Stimulated activated naive CD8-positive, alpha-beta T cell treated with anti-CD3 and anti-CD28 coated beads, Interleukin-15, Interleukin-2, amounts not matched to agents 100 ng/mL and 50 ng/mL, for 24 hours (primary cell): ENCODE measurements around the gene NPNT.

Experiments
- H3K27ac Mint-ChIP-seq: one replicate; pipeline ENCODE4 v1.8.0; 2021; ENCODE audit warnings: mild to moderate bottlenecking, mixed read lengths
- H3K27me3 Mint-ChIP-seq: one replicate; pipeline ENCODE4 v1.8.0; 2021; ENCODE audit warnings: mixed read lengths
- H3K36me3 Mint-ChIP-seq: one replicate; pipeline ENCODE4 v1.8.0; 2021; ENCODE audit warnings: low read depth, mixed read lengths
- H3K4me1 Mint-ChIP-seq: one replicate; pipeline ENCODE4 v1.8.0; 2021; ENCODE audit warnings: low read depth, mixed read lengths
- H3K4me3 Mint-ChIP-seq: one replicate; pipeline ENCODE4 v1.8.0; 2021; ENCODE audit warnings: mild to moderate bottlenecking, mixed read lengths
- H3K9me3 Mint-ChIP-seq: one replicate; pipeline ENCODE4 v1.8.0; 2021; ENCODE audit warnings: mixed read lengths

Gene NPNT

DNA sequence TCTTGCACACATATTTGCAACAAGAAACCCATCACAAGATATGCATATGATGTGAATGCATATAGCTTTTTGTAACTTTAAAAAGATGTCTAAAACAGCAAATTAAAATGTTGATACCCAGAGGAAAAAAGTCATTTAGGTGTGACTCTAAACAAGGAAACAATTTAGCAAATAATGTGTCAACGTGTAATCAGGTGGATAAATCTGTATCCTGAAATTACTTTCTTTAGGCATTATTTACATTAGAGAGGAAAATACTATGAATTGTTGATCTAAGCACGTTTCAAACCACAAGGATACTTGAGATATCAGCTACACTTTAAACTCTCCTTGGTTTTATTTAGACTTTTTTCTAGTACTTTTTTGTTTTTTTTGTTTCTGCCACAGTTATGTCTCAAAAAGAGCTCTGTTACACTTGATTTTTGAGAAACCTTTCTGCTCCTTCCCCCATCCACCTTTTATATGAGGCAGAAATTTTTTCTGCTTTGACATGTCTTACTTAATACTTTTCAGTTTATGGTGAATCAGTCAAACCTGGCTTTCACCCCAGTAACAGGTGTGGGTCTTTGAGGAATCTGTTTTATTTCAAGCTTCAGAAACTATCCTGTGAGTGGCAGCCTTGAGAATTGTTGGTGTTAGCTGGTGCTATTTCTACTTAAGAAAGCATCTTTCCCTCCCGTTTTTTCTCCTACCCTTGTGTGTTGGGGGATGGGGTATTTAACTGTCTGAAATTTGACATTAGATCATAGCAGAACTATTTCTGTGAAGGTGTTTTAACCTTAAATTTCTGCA lies 1.9 kb downstream of the NPNT start:
- Mint-ChIP-seq H3K4me1 (peaks cover 9% of the 10 kb centered on the region), H3K4me3 (no peak overlapping the region), H3K9me3 (no peaks in the 10 kb centered on the region), H3K27me3 (peaks cover 78% of the 10 kb centered on the region), H3K36me3 (no peaks in the 10 kb centered on the region), H3K27ac (no peak overlapping the region)

DNA sequence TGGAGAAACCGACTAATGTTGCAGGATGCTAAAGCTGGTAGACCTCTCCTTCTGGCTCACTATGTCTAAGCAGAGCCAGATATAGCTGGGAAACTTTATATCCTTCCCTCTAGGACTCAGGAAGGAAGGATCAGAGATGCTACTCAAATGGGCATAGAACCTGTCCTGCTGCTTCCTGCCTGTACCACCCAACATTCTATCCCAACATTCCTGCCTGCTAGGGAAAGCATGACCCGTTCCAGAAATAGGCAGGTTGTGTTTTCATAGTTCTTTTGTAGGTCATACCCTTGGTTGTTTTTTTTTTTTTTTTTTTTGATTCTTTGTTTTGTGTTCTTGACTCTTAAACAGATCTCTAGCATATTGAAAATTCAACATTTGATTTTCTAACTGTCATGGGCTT lies 5.3 kb downstream of the NPNT start:
- no peaks in the 10 kb centered on the region for H3K9me3 Mint-ChIP-seq
- H3K27me3 Mint-ChIP-seq, result peaks cover 57% of the 10 kb centered on the region
- peaks cover 3% of the 10 kb centered on the region for H3K4me1 Mint-ChIP-seq
- no peak overlapping the region for H3K27ac Mint-ChIP-seq
- no peaks in the 10 kb centered on the region for H3K36me3 Mint-ChIP-seq
- H3K4me3 Mint-ChIP-seq, result no peak overlapping the region

DNA sequence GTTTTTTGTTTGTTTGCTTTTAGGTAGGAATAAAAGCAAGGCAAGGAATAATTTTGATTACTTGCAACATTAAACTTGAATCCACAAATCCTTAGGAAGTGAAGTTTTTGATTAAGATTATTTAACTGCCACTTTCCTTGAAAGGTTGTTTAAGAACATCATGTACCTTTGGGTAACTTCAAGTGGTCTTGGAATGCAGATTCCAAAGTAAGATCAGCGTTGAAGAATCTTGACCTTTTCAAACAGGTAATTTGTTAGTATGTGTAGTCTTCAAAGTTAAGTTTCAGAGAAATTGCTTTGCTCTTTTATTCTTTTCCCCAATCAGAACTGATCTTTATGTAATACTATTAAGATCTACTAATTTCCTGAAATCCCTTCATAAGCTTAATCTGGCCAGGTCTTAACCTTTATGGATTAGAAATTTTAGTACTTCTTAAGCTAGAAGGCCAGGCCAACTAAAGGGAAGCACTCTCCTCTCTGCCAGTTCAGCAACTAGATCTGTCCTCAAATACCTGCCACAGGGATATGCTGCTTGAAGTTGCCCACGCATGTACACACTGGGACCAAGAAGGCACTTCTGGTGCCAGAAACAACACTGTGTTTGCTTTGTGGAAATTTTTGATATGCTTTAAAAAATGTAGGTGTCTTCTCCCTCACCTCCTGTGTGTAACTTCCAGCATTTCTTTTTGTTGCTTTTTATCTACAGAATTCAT lies 7.4 kb downstream of the NPNT start:
- H3K27ac Mint-ChIP-seq, result no peak overlapping the region
- no peaks in the 10 kb centered on the region for H3K9me3 Mint-ChIP-seq
- no peaks in the 10 kb centered on the region for H3K4me1 Mint-ChIP-seq
- peaks cover 40% of the 10 kb centered on the region for H3K27me3 Mint-ChIP-seq
- H3K36me3 Mint-ChIP-seq, result no peaks in the 10 kb centered on the region
- no peak overlapping the region for H3K4me3 Mint-ChIP-seq

DNA sequence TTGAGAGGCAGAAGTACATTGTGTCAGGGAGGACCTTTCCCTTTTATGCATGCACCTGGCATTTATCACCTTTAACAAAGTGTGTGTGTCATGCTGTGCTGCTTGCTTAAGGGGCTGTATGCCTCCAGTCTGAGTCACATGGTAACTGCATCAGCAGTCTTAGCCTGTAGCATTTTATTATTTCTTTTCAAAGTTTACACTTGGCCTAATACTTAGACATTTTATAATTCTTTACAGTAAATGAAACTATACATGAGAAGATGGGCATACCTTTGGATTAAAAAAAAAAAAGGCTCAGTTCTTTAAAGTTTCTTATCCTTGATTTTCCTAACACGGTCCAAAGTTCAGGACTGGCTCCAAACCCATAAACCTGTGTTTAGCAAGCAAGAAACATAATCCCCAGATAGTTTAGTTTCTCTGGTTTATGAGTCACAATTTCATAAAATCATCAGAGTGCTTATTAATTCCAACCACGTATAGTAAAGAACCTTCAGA lies 14.6 kb downstream of the NPNT start:
- peaks cover 5% of the 10 kb centered on the region for H3K27me3 Mint-ChIP-seq
- no peaks in the 10 kb centered on the region for H3K36me3 Mint-ChIP-seq
- no peaks in the 10 kb centered on the region for H3K4me1 Mint-ChIP-seq
- no peak overlapping the region for H3K4me3 Mint-ChIP-seq
- H3K9me3 Mint-ChIP-seq, result no peaks in the 10 kb centered on the region
- H3K27ac Mint-ChIP-seq, result no peak overlapping the region

DNA sequence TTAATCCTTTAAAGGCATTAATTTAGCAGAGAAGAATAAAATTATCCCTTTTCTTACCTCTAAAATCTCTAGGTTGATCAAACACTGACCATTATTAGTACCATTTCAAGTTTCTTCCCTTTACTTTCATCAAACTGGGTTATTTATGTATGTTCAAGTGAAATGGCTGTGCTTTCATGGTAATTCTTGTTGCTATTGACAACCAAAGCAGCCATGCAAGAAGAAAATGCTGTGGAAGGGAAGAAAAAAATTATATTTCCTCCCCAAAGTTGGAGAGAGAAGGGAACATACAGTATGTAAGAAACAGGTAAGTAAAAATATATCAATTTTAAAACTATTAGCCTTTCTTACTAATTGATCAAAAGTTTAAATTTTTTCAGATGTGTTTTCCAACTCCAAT lies 16.2 kb downstream of the NPNT start:
- no peaks in the 10 kb centered on the region for H3K36me3 Mint-ChIP-seq
- no peaks in the 10 kb centered on the region for H3K27me3 Mint-ChIP-seq
- H3K27ac Mint-ChIP-seq, result no peak overlapping the region
- no peaks in the 10 kb centered on the region for H3K4me1 Mint-ChIP-seq
- H3K9me3 Mint-ChIP-seq, result no peaks in the 10 kb centered on the region
- H3K4me3 Mint-ChIP-seq, result no peak overlapping the region

DNA sequence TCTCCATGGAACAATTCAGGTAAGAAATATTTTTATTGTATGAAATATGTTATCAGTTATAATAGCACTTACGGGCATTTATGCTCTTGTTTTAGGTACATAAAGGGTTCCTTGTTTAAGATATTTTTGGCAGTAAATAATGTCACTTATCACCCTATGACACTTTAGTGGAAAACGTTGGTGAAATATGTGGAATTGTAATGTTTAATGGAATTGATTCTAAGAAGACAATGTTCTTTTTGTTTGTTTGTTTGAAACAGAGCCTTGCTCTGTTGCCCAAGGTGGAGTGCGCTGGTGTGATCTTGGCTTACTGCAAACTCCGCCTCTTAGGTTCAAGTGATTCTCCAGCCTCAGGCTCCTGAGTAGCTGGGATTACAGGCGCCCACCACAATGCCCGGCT lies 17.4 kb downstream of the NPNT start:
- Mint-ChIP-seq H3K9me3 (no peaks in the 10 kb centered on the region), H3K27ac (no peak overlapping the region), H3K36me3 (no peaks in the 10 kb centered on the region), H3K4me1 (no peaks in the 10 kb centered on the region), H3K27me3 (no peaks in the 10 kb centered on the region), H3K4me3 (no peak overlapping the region)

DNA sequence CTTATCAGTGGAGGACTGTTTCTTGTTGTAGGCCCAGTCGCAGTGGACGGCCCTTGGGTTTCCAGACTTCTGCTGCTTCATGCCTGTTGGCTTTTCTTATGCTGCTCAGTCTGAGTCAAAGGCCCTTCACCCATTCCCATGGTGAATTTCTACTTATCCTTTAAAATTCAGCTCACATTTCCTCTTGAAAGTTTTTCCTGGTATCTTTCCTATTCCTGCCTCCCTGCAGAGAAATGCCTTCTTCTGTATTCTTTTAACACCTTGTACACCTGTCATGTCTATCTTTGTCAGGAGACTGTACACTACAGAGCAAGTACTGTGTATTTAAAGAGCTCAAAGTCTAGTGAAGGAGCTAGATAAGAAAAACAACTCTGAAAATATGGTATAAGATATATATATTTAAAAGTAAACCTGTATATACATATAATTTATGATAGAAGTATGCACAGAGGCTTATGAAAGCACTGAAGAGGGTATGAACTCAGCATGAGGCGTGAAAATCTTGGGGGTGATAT lies 22.0 kb downstream of the NPNT start:
- no peaks in the 10 kb centered on the region for H3K9me3 Mint-ChIP-seq
- no peaks in the 10 kb centered on the region for H3K36me3 Mint-ChIP-seq
- no peaks in the 10 kb centered on the region for H3K27me3 Mint-ChIP-seq
- H3K4me1 Mint-ChIP-seq, result no peaks in the 10 kb centered on the region
- H3K4me3 Mint-ChIP-seq, result no peak overlapping the region
- H3K27ac Mint-ChIP-seq, result no peak overlapping the region

DNA sequence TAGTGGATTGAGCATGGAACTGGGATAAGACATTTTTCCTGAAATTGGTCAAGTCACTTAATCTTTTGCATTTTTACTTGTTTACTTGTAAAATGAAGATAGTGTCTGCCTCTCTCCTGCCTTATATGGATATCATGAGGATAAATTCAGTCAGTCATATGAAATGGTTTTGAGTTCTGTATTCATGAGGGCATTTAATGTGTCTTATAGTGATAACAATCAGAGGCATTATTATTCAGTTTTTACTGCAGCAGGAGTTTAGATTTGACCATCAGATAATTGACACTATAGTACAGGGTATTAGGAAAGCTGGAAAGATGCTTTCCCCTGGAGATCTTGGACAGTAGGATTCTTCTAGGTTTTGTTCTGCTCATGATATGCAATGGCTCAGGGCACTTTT lies 26.0 kb downstream of the NPNT start:
- Mint-ChIP-seq H3K4me3 (no peak overlapping the region), H3K36me3 (no peaks in the 10 kb centered on the region), H3K4me1 (no peaks in the 10 kb centered on the region), H3K27ac (no peak overlapping the region), H3K9me3 (no peaks in the 10 kb centered on the region), H3K27me3 (no peaks in the 10 kb centered on the region)

DNA sequence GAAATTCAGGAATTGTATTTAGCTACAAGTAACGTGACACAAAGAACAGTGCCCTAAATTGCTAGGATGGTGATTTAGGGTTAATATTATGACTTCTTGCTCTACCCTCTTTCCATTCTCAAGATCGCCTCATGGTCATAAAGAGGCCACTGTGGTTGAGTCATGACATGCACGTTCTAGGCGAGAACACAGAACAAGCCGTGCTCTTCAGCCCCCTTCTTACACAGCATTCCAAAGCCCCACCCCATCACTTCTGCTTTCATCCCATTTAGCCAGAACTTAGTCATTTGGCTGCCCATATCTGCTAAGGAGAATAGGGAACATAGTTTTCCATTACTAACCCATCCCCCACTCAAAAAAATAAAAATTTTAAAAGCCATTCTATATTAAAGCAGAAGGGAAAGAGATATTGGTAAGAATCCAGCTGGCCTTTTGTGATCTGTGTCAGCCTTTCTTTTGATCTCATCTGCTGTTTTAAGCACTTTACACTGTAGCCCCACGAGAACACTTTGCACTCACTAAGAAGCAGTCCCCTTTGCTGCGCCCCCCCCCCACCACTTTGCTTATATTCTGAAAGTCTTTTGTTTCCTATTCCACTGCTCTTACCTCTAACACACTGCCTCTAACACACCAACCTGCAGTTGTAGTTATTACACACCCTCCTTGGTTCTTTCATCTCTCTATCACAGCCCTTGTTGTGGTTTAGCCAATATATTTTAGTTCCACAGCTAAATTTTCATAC lies 28.4 kb downstream of the NPNT start:
- H3K4me1 Mint-ChIP-seq, result no peaks in the 10 kb centered on the region
- no peaks in the 10 kb centered on the region for H3K36me3 Mint-ChIP-seq
- H3K27me3 Mint-ChIP-seq, result no peaks in the 10 kb centered on the region
- H3K4me3 Mint-ChIP-seq, result no peak overlapping the region
- no peaks in the 10 kb centered on the region for H3K9me3 Mint-ChIP-seq
- H3K27ac Mint-ChIP-seq, result no peak overlapping the region

DNA sequence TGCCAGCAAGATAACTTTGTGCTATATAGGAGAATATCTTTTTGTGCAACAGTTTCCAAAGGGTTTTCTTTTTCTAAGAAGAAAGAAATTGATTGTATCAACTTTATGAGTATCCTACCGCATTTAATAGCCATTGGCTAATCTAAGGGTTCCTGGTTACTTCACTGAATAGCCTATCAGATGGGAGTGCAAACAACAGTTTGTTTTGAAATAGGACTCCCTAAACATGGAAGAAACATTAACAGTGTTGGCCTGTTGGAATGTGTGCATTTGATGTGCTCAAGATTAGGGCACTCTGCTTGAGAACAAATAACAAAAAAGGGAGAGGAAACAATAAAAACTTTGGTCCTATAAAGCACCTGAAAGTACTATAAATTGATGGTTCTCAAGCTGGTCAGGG lies 29.1 kb downstream of the NPNT start:
- Mint-ChIP-seq H3K4me3 (no peak overlapping the region), H3K36me3 (no peaks in the 10 kb centered on the region), H3K9me3 (no peaks in the 10 kb centered on the region), H3K4me1 (no peaks in the 10 kb centered on the region), H3K27me3 (no peaks in the 10 kb centered on the region), H3K27ac (no peak overlapping the region)

DNA sequence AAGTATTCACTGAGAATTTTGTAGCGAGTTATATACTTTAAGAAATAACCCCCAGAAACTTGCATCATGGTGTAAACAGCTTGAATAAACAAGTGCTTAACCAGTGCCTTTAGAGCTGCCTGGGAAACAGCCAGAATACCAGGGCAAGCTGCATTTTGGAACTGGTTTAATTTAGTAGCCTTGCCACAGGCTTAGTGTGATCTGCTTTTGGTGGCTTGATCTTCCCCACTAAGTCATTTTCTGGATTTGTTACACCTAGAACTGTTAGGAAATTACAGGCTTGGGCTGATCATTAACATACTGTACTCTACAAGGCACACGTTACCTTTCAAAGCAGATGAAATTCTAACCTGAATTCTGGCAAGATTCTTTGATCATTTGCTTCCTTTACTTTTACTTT lies 35.4 kb downstream of the NPNT start:
- peaks cover 3% of the 10 kb centered on the region for H3K27me3 Mint-ChIP-seq
- H3K4me3 Mint-ChIP-seq, result no peak overlapping the region
- H3K27ac Mint-ChIP-seq, result no peak overlapping the region
- no peaks in the 10 kb centered on the region for H3K4me1 Mint-ChIP-seq
- no peaks in the 10 kb centered on the region for H3K36me3 Mint-ChIP-seq
- H3K9me3 Mint-ChIP-seq, result no peaks in the 10 kb centered on the region

DNA sequence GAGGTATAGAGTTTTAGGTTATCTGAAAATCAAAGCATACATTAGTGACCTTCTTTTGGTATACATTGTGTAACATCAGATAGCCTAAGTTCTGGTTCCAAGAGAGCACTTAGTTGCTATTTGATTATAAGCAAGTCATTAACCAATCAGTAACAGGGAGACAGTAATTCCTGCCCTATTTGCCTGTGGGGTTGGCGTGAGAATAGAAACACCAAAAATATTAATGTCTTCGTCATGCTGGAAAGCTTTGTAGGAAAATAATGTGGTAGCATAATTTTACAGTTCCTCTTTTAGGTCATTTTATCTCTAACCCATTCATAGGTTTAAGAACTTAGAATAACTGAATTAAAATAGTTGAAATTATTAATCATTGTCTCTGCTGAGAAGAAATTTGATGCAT lies 37.8 kb downstream of the NPNT start:
- H3K27me3 Mint-ChIP-seq, result peaks cover 3% of the 10 kb centered on the region
- no peaks in the 10 kb centered on the region for H3K36me3 Mint-ChIP-seq
- H3K4me1 Mint-ChIP-seq, result no peaks in the 10 kb centered on the region
- no peaks in the 10 kb centered on the region for H3K9me3 Mint-ChIP-seq
- no peak overlapping the region for H3K4me3 Mint-ChIP-seq
- no peak overlapping the region for H3K27ac Mint-ChIP-seq

DNA sequence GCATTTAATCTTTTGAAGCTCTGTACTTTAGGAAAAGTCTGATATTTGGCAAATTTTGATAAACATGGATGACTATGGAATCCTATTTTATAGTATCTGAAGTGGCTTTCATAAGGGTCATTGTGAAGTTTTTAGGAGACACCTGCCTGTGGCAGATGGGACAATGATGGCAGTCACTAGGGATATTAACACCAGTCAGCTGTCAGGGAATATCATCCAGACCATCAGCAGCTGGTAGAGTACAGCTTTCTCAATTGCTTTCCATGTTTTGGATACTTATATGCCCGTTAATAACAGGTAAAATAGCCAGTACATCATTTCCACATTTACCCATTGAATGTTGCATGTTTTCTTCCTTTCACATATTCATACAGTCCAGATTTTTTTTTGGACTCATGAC lies 39.1 kb downstream of the NPNT start:
- H3K36me3 Mint-ChIP-seq, result no peaks in the 10 kb centered on the region
- H3K27ac Mint-ChIP-seq, result no peak overlapping the region
- no peaks in the 10 kb centered on the region for H3K9me3 Mint-ChIP-seq
- no peaks in the 10 kb centered on the region for H3K4me1 Mint-ChIP-seq
- H3K4me3 Mint-ChIP-seq, result no peak overlapping the region
- H3K27me3 Mint-ChIP-seq, result peaks cover 3% of the 10 kb centered on the region

DNA sequence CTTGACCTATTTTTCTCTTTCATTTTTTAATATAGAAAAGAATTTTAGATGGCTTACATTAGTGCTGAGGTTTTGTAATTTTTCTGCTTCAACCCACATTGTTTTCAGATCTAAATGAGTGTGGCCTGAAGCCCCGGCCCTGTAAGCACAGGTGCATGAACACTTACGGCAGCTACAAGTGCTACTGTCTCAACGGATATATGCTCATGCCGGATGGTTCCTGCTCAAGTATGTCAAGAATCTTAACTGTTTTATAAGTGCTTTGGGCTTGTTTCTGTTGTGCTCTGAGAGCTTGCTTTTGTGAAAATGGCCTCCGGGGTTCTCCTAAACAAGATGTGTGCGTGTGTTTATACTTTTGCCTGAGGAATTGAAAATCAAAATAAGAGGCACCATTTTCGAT lies 41.6 kb downstream of the NPNT start:
- Mint-ChIP-seq H3K27me3 (peaks cover 3% of the 10 kb centered on the region), H3K27ac (no peak overlapping the region), H3K4me3 (no peak overlapping the region), H3K36me3 (no peaks in the 10 kb centered on the region), H3K9me3 (no peaks in the 10 kb centered on the region), H3K4me1 (no peaks in the 10 kb centered on the region)

DNA sequence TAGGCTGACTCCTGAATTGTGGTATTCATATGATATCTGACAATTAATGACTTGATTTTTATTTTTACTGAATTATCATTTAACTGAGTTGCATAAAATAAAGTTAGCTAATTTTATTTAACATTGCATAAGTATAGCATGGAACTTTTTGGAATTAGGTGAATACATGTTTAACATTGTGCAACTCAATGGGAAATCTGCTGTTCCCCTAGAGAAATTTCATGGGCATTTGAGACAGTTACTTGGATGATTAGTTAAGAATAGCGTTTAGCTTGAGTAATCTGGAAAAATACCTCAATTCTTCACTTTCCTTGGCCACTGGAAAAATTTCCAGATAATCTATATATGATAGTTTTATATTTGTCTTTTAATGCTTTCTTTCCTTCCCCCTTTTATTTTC lies 42.5 kb downstream of the NPNT start:
- no peaks in the 10 kb centered on the region for H3K36me3 Mint-ChIP-seq
- H3K27me3 Mint-ChIP-seq, result peaks cover 3% of the 10 kb centered on the region
- no peaks in the 10 kb centered on the region for H3K4me1 Mint-ChIP-seq
- H3K9me3 Mint-ChIP-seq, result no peaks in the 10 kb centered on the region
- H3K4me3 Mint-ChIP-seq, result no peak overlapping the region
- H3K27ac Mint-ChIP-seq, result no peak overlapping the region
